Osteocyte (in vitro differentiated cells): ENCODE measurements around the gene CRIM1. TPM values are rescaled to one million over a fixed set of nuclear protein-coding genes. Genes with fewer than 3 reads are reported as not detected.

Source experiments
- total RNA-seq: library from RNA; stranded (reverse); gene quantifications from 2 replicates; pipeline ENCODE4 v1.2.1, GENCODE V29; 2021

The CRIM1 gene
- total RNA-seq, 1 donor from 2014 or later, result 194 TPM

Other genes with a start within 250 kb of the CRIM1 start
- 50.5 and 52.9 TPM in 2 replicates for gene FEZ2, start 242.4 kb downstream of the CRIM1 start, total RNA-seq